CD4-positive, CD25-positive, alpha-beta regulatory T cell (primary cell): Measurements from ENCODE around the gene FAM217B. TPM values are rescaled to one million over a fixed set of nuclear protein-coding genes. Genes with fewer than 3 reads are reported as not detected.
A peak's percentile ranks its signal among the peaks of the same experiment; 100 is the strongest.

Experiments
- ATAC-seq, 2 donors: fragments of 150-1000 bp; cut with Tn5 transposase; one replicate each; pipeline ENCODE4 v1.10.0; 2021; ENCODE audit warnings: low read depth in 2 of 2, moderate number of reproducible peaks in 2 of 2, moderate library complexity in 1 of 2
- DNase-seq, 3 donors: peaks; one replicate each; pipeline versions ENCODE4 v3.0.0 to v3.0.0-alpha.2; 2012 to 2022; ENCODE audit warnings: mixed read lengths in 1 of 3
- H3K27ac ChIP-seq: one replicate; pipeline ENCODE4 v1.7.0; 2013; ENCODE audit warnings: mild to moderate bottlenecking, low read length; ENCODE audit not compliant: insufficient read depth, poor library complexity, severe bottlenecking
- H3K27me3 ChIP-seq: one replicate; pipeline ENCODE4 v1.7.0; 2013; ENCODE audit warnings: low read length; ENCODE audit not compliant: control insufficient read depth, insufficient read depth
- H3K36me3 ChIP-seq: one replicate; pipeline ENCODE4 v1.7.0; 2013; ENCODE audit warnings: mild to moderate bottlenecking, low read length, moderate library complexity; ENCODE audit not compliant: control insufficient read depth, insufficient read depth
- H3K4me1 ChIP-seq: 2 replicates; pipeline ENCODE4 v1.7.0; 2013; ENCODE audit warnings: mild to moderate bottlenecking, low read length; ENCODE audit not compliant: insufficient read depth, control insufficient read depth, poor library complexity, severe bottlenecking
- H3K4me3 ChIP-seq: one replicate; pipeline ENCODE4 v1.7.0; 2013; ENCODE audit warnings: low read depth, mild to moderate bottlenecking, low read length, moderate library complexity
- H3K9me3 ChIP-seq, 2 experiments: 1 replicate in 1 of 2; 2 replicates in 1 of 2; pipeline ENCODE4 v1.7.0; 2013; ENCODE audit warnings: low read length in 2 of 2, mild to moderate bottlenecking in 1 of 2, moderate library complexity in 1 of 2; ENCODE audit not compliant: control insufficient read depth in 2 of 2
- H3K27ac Mint-ChIP-seq, 3 donors: one replicate each; pipeline ENCODE4 v1.8.0; 2020 to 2022; ENCODE audit warnings: mild to moderate bottlenecking in 3 of 3, mixed read lengths in 3 of 3, moderate library complexity in 2 of 3
- H3K27me3 Mint-ChIP-seq: one replicate; pipeline ENCODE4 v1.8.0; 2022; ENCODE audit warnings: mild to moderate bottlenecking, mixed read lengths
- H3K36me3 Mint-ChIP-seq: one replicate; pipeline ENCODE4 v1.8.0; 2020; ENCODE audit warnings: mixed read lengths
- H3K4me1 Mint-ChIP-seq, 4 donors: one replicate each; pipeline ENCODE4 v1.8.0; 2020 to 2022; ENCODE audit warnings: mixed read lengths in 4 of 4, mild to moderate bottlenecking in 1 of 4
- H3K4me3 Mint-ChIP-seq, 4 donors: one replicate each; pipeline ENCODE4 v1.8.0; 2020 to 2022; ENCODE audit warnings: mild to moderate bottlenecking in 4 of 4, mixed read lengths in 4 of 4, moderate library complexity in 3 of 4
- H3K9me3 Mint-ChIP-seq, 7 donors: one replicate each; pipeline ENCODE4 v1.8.0; 2020 to 2022; ENCODE audit warnings: mixed read lengths in 7 of 7, mild to moderate bottlenecking in 3 of 7, moderate library complexity in 2 of 7
- polyA plus RNA-seq, 4 donors: library from polyadenylated mRNA; unstranded; fragments of 300-500 nt; fragmentation: Illumina TruSeq; gene quantifications; one replicate each; pipeline ENCODE4 v1.2.3, GENCODE V29; 2021
- total RNA-seq: library from RNA; stranded (reverse); gene quantifications from one replicate; pipeline ENCODE4 v1.2.3, GENCODE V29; 2022

FAM217B gene
- total and polyA plus RNA-seq, 5 donors from 2014 or later, result 15.8 to 30.1 (median 23.6) TPM

GRCh38 chr20:59912609-59913008 lies 27.6 kb upstream of the FAM217B start:
- peaks cover 6% of the 10 kb centered on the region for H3K27me3 ChIP-seq
- no peak overlapping the region for H3K4me3 Mint-ChIP-seq
- H3K36me3 Mint-ChIP-seq, result no peaks in the 10 kb centered on the region
- H3K36me3 ChIP-seq, result peaks cover 2% of the 10 kb centered on the region
- peaks cover 4% of the 10 kb centered on the region for H3K27me3 Mint-ChIP-seq
- DNase-seq, result no peak
- no peak for ATAC-seq
- H3K4me1 ChIP-seq, result no peaks in the 10 kb centered on the region
- no peak overlapping the region for H3K27ac ChIP-seq
- no peak overlapping the region for H3K27ac Mint-ChIP-seq
- H3K9me3 ChIP-seq, result no peaks in the 10 kb centered on the region
- H3K4me1 Mint-ChIP-seq, result no peaks in the 10 kb centered on the region
- no peaks in the 10 kb centered on the region for H3K9me3 Mint-ChIP-seq
- H3K4me3 ChIP-seq, result no peak overlapping the region

GRCh38 chr20:59920944-59921343 lies 19.2 kb upstream of the FAM217B start:
- Mint-ChIP-seq H3K27me3 (peaks cover 11% of the 10 kb centered on the region), H3K9me3 (no peaks in the 10 kb centered on the region), H3K36me3 (peaks cover 4% of the 10 kb centered on the region), H3K4me1 (peaks cover 0 to 2% (median 0%) of the 10 kb centered on the region in 4 donors), H3K4me3 (no peak overlapping the region), H3K27ac (no peak overlapping the region)
- ATAC-seq (no peak), DNase-seq (no peak)
- peaks cover 2% of the 10 kb centered on the region for H3K36me3 ChIP-seq
- no peaks in the 10 kb centered on the region for H3K9me3 ChIP-seq
- no peak overlapping the region for H3K27ac ChIP-seq
- H3K4me1 ChIP-seq, result no peaks in the 10 kb centered on the region
- H3K27me3 ChIP-seq, result no peaks in the 10 kb centered on the region
- no peak overlapping the region for H3K4me3 ChIP-seq

GRCh38 chr20:59923514-59923913 lies 16.7 kb upstream of the FAM217B start:
- Histone ChIP-seq H3K27me3 (peaks cover 2% of the 10 kb centered on the region), H3K9me3 (no peaks in the 10 kb centered on the region), H3K4me1 (no peaks in the 10 kb centered on the region), H3K27ac (no peak overlapping the region), H3K4me3 (no peak overlapping the region), H3K36me3 (no peaks in the 10 kb centered on the region)
- Mint-ChIP-seq H3K27me3 (peaks cover 11% of the 10 kb centered on the region), H3K27ac (no peak overlapping the region), H3K4me1 (peaks cover 0 to 2% (median 0%) of the 10 kb centered on the region in 4 donors), H3K4me3 (no peak overlapping the region), H3K36me3 (no peaks in the 10 kb centered on the region), H3K9me3 (no peaks in the 10 kb centered on the region)
- ATAC-seq (no peak), DNase-seq (no peak)

GRCh38 chr20:59925359-59925758 lies 14.8 kb upstream of the FAM217B start:
- H3K27me3 ChIP-seq, result peaks cover 2% of the 10 kb centered on the region
- H3K27ac ChIP-seq, result no peak overlapping the region
- no peak overlapping the region for H3K4me3 ChIP-seq
- no peaks in the 10 kb centered on the region for H3K4me1 ChIP-seq
- Mint-ChIP-seq H3K36me3 (no peaks in the 10 kb centered on the region), H3K9me3 (no peaks in the 10 kb centered on the region), H3K27me3 (peaks cover 20% of the 10 kb centered on the region), H3K4me3 (no peak overlapping the region), H3K4me1 (peaks cover 0 to 2% (median 0%) of the 10 kb centered on the region in 4 donors), H3K27ac (no peak overlapping the region)
- no peaks in the 10 kb centered on the region for H3K9me3 ChIP-seq
- H3K36me3 ChIP-seq, result no peaks in the 10 kb centered on the region
- ATAC-seq (no peak), DNase-seq (no peak)

- peaks cover 20% of the 10 kb centered on the region for H3K27me3 Mint-ChIP-seq
- Histone ChIP-seq H3K4me3 (no peak overlapping the region), H3K36me3 (no peaks in the 10 kb centered on the region), H3K27ac (no peak overlapping the region), H3K27me3 (peaks cover 2% of the 10 kb centered on the region), H3K4me1 (no peaks in the 10 kb centered on the region), H3K9me3 (no peaks in the 10 kb centered on the region)
- no peak overlapping the region for H3K4me3 Mint-ChIP-seq
- DNase-seq (no peak), ATAC-seq (no peak)
- no peak overlapping the region for H3K27ac Mint-ChIP-seq
- H3K9me3 Mint-ChIP-seq, result no peaks in the 10 kb centered on the region
- peaks cover 0 to 2% (median 0%) of the 10 kb centered on the region in 4 donors for H3K4me1 Mint-ChIP-seq
- no peaks in the 10 kb centered on the region for H3K36me3 Mint-ChIP-seq
Measured at GRCh38 chr20:59925899-59926298, 14.3 kb upstream of the FAM217B start.

DNA sequence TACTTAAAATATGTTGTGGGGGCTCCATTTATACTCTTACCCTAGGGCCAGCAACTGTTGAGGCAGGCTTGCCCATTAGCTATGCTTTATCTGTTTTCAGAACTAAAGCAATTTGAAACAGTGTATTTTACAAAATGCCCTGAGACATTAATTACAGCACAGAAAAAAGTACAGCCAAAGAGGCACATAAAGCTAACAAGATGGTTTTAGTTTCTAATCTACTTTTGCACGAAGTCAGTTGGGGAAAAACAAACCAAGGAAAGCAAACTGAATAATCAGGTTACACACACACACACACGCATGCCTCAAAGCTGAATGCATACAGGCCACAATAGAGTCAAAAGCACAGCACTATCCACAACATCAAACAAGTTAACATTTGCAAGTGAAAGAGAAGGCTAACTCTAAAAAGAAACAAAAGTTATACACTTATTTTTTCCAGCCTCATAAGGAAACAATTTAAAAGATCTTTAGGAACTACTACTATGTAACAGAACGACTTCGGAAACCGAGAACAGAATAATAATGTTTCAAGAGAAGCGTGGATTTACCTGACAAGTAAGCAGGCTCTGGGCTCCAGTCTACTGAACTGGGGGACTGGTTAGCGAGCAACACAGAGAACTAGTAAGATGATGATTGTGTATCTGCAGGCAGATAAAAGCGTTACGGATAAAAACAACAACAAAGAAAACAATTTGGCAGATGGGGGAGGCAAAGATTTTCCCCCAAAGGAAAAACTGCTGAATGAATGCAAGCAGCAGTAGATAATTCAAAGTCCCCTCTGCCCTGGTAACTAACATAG lies 8.5 kb upstream of the FAM217B start:
- Mint-ChIP-seq H3K27ac (peak overlapping the region in 1 of 3 donors; percentile 33), H3K36me3 (no peaks in the 10 kb centered on the region), H3K27me3 (peaks cover 9% of the 10 kb centered on the region), H3K4me1 (peaks cover 9 to 26% (median 20%) of the 10 kb centered on the region in 4 donors), H3K4me3 (peak overlapping the region; percentile 56 to 83 (median 80)), H3K9me3 (no peaks in the 10 kb centered on the region)
- Histone ChIP-seq H3K36me3 (no peaks in the 10 kb centered on the region), H3K9me3 (no peaks in the 10 kb centered on the region), H3K27me3 (no peaks in the 10 kb centered on the region), H3K4me1 (peaks cover 7% of the 10 kb centered on the region), H3K27ac (no peak overlapping the region), H3K4me3 (no peak overlapping the region)
- ATAC-seq, result no peak
- DNase-seq, result peak in 1 of 3 donors; percentile 25

- Histone ChIP-seq H3K27ac (peak overlapping the region; percentile 53), H3K4me3 (no peak overlapping the region), H3K9me3 (no peaks in the 10 kb centered on the region), H3K36me3 (no peaks in the 10 kb centered on the region), H3K27me3 (no peaks in the 10 kb centered on the region), H3K4me1 (peaks cover 17% of the 10 kb centered on the region)
- H3K9me3 Mint-ChIP-seq, result no peaks in the 10 kb centered on the region
- H3K4me1 Mint-ChIP-seq, result peaks cover 16 to 33% (median 27%) of the 10 kb centered on the region in 4 donors
- peak overlapping the region in 2 of 4 donors; percentile 33 to 81 for H3K4me3 Mint-ChIP-seq
- H3K36me3 Mint-ChIP-seq, result no peaks in the 10 kb centered on the region
- ATAC-seq, result no peak
- H3K27ac Mint-ChIP-seq, result no peak overlapping the region
- DNase-seq, result no peak
- peaks cover 9% of the 10 kb centered on the region for H3K27me3 Mint-ChIP-seq
Measured at GRCh38 chr20:59932616-59933295, 7.4 kb upstream of the FAM217B start.
